ENCODE results near the gene CD74. TPM values are rescaled to one million over a fixed set of nuclear protein-coding genes. Genes with fewer than 3 reads are reported as not detected.

The CD74 gene
- polyA plus RNA-seq, 4 donors, result 226 to 343 (median 316) TPM

- DNase-seq (ENCODE audit: low read depth in 4 of 4, low spot score in 2 of 4), result no peak
Observed at GRCh38 chr5:150374651-150375050, 38.1 kb downstream of the CD74 start.

DNA sequence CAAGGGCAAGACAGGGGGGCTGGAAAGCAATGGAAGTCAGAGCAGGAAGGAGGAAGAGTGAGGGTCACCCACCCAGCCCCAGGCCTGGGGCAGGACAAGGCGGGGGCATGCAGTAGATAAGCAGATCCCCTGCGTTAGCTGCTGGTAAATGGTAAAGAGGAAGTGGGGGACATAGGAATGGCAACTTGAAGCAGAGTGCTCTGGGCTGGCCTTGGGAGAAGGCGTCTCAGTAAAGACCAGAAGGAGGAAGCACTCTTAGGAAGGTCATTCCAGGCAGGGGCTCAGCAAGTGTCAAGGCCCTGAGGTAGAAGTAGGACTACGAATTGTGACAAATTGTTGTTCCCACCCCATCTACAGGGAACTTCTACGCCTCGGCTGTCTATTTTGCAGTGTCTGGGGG lies 40.1 kb downstream of the CD74 start:
- no peak for DNase-seq (ENCODE audit: low read depth in 4 of 4, low spot score in 2 of 4)

- no peak for DNase-seq (ENCODE audit: low read depth in 4 of 4, low spot score in 2 of 4)
Observed at GRCh38 chr5:150368526-150368925, 44.2 kb downstream of the CD74 start.

GRCh38 chr5:150364004-150364403 lies 48.7 kb downstream of the CD74 start:
- DNase-seq (ENCODE audit: low read depth in 4 of 4, low spot score in 2 of 4), result no peak

GRCh38 chr5:150363185-150363584 lies 49.5 kb downstream of the CD74 start:
- DNase-seq (ENCODE audit: low read depth in 4 of 4, low spot score in 2 of 4), result no peak

GRCh38 chr5:150361301-150361700 lies 51.4 kb downstream of the CD74 start:
- no peak for DNase-seq (ENCODE audit: low read depth in 4 of 4, low spot score in 2 of 4)

GRCh38 chr5:150358261-150359095 lies 54.2 kb downstream of the CD74 start:
- DNase-seq (ENCODE audit: low read depth in 4 of 4, low spot score in 2 of 4), result no peak

DNA sequence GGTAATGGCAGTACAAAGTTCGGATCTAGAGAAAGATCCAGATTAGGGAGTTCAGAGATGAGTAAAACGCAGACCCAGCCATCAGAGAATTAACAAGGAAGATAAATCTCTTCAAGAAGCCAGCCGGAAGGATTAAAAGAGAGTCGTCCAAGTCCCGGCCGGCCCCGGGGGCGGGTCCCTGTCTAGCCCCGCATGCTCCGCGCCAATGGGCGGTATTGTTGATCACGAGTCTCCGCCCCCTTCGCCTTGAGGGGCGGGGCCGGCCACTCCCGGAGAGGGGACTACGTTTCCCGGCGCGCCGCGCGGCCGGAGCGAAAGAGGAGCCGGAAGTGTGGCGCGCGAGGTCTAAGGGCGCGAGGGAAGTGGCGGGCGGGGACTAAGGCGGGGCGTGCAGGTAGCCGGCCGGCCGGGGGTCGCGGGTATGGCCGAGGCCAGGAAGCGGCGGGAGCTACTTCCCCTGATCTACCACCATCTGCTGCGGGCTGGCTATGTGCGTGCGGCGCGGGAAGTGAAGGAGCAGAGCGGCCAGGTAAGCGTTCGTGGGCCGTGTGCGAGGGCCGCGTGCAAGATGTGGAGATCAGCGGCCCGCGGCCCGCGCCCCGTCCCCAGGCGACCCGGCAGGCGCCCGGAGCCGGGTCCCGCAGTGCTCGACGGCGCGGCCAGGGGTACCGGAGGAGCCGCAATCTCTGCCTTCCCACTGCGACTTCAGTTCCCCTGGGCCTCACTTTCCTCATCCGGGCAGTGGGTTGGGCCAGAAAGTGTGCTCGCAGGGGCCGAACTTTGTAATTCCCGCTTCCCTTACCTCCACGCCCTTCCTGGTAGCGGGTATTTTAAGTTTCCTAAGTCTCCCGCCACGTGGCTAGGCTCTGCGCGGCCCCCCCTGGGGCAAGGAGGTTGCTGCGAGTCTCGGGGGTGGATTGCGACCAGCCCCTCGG lies 55.1 kb downstream of the CD74 start, which contains the start of gene TCOF1:
TSS of gene TCOF1 (plus strand) at position 372 of the 935 bp plus-strand sequence. CDS start at position 422, 50 bp downstream.
- peak; percentile 79 to 95 (median 92) for DNase-seq (ENCODE audit: low read depth in 4 of 4, low spot score in 2 of 4)

- no peak for DNase-seq (ENCODE audit: low read depth in 4 of 4, low spot score in 2 of 4)
Observed at GRCh38 chr5:150356575-150357294, 56.0 kb downstream of the CD74 start.

GRCh38 chr5:150355791-150356190 lies 56.9 kb downstream of the CD74 start:
- no peak for DNase-seq (ENCODE audit: low read depth in 4 of 4, low spot score in 2 of 4)

GRCh38 chr5:150353032-150353675 lies 59.6 kb downstream of the CD74 start:
- no peak for DNase-seq (ENCODE audit: low read depth in 4 of 4, low spot score in 2 of 4)

GRCh38 chr5:150352244-150353031 lies 60.3 kb downstream of the CD74 start:
- no peak for DNase-seq (ENCODE audit: low read depth in 4 of 4, low spot score in 2 of 4)

Other genes starting within 250 kb of the CD74 start
- under 1 TPM; 0.47 to 0.76 (median 0.50) TPM for gene CDX1, start 246.1 kb downstream of the CD74 start, polyA plus RNA-seq (ENCODE audit: insufficient read length in 4 of 4)
- under 1 TPM in 3 of 4 donors, not detected in 1; 0.06 to 0.13 (median 0.08) TPM for gene SLC6A7, start 222.8 kb downstream of the CD74 start, polyA plus RNA-seq (ENCODE audit: insufficient read length in 4 of 4)
- gene CAMK2A, start 123.1 kb downstream of the CD74 start, polyA plus RNA-seq (ENCODE audit: insufficient read length in 4 of 4), result 1 to 10 TPM; 2.7 to 5.9 (median 3.7) TPM
- gene ARSI, start 110.0 kb downstream of the CD74 start, polyA plus RNA-seq (ENCODE audit: insufficient read length in 4 of 4), result 1 to 10 TPM; 2.5 to 5.3 (median 3.6) TPM
- 10 to 100 TPM; 29.5 to 46.3 (median 36.9) TPM for gene TCOF1, start 55.2 kb downstream of the CD74 start, polyA plus RNA-seq (ENCODE audit: insufficient read length in 4 of 4)
- gene RPS14, start 36.8 kb upstream of the CD74 start, polyA plus RNA-seq (ENCODE audit: insufficient read length in 4 of 4), result 1,000 to 10,000 TPM; 1,840 to 2,407 (median 1,919) TPM
- 10 to 100 TPM; 53.3 to 68.6 (median 57.9) TPM for gene NDST1, start 95.2 kb upstream of the CD74 start, polyA plus RNA-seq (ENCODE audit: insufficient read length in 4 of 4)
- 100 to 1,000 TPM in 3 of 4 donors, 10 to 100 TPM in 1; 88.2 to 115 (median 105) TPM for gene SYNPO, start 227.8 kb upstream of the CD74 start, polyA plus RNA-seq (ENCODE audit: insufficient read length in 4 of 4)
- 1 to 10 TPM; 4.4 to 7.1 (median 6.3) TPM for gene MYOZ3, start 248.3 kb upstream of the CD74 start, polyA plus RNA-seq (ENCODE audit: insufficient read length in 4 of 4)